NOMO-1 treated with dmso at 0.1 percent for 144 hours (cell line): Measurements from ENCODE around the gene PRKD1.

Experiments
- DNase-seq: peaks from one replicate; lab custom pipeline; 2025; ENCODE audit not compliant: unreplicated experiment; lab: John Stamatoyannopoulos, UW

Gene PRKD1

GRCh38 chr14:29927376-29928116, at the start of gene PRKD1:
Gene PRKD1 (minus strand): TSS chr14:29927847.
- DNase-seq, result no peak

GRCh38 chr14:29971101-29971500, 43.5 kb upstream of the PRKD1 start:
- no peak for DNase-seq

GRCh38 chr14:29955087-29955486, 27.4 kb upstream of the PRKD1 start:
- DNase-seq, result no peak

- DNase-seq, result no peak
Observed at GRCh38 chr14:29953501-29953900, 25.9 kb upstream of the PRKD1 start.

- DNase-seq, result no peak
Observed at GRCh38 chr14:29944091-29944490, 16.4 kb upstream of the PRKD1 start.

GRCh38 chr14:29941401-29941800, 13.8 kb upstream of the PRKD1 start:
- DNase-seq, result no peak

- no peak for DNase-seq
Observed at GRCh38 chr14:29940482-29940881, 12.8 kb upstream of the PRKD1 start.

GRCh38 chr14:29937116-29937515, 9.5 kb upstream of the PRKD1 start:
- no peak for DNase-seq

GRCh38 chr14:29930283-29930682, 2.6 kb upstream of the PRKD1 start:
- DNase-seq, result no peak

GRCh38 chr14:29928117-29928640, 532 bp upstream of the PRKD1 start:
- no peak for DNase-seq

GRCh38 chr14:29926701-29927375, 809 bp downstream of the PRKD1 start:
- no peak for DNase-seq

GRCh38 chr14:29926228-29926627, 1.4 kb downstream of the PRKD1 start:
- no peak for DNase-seq

GRCh38 chr14:29925736-29926135, 1.9 kb downstream of the PRKD1 start:
- no peak for DNase-seq

- no peak for DNase-seq
Observed at GRCh38 chr14:29925101-29925722, 2.4 kb downstream of the PRKD1 start.

- no peak for DNase-seq
Observed at GRCh38 chr14:29919845-29920244, 7.8 kb downstream of the PRKD1 start.

GRCh38 chr14:29918981-29919380, 8.7 kb downstream of the PRKD1 start:
- DNase-seq, result no peak

GRCh38 chr14:29913566-29913965, 14.1 kb downstream of the PRKD1 start:
- DNase-seq, result no peak

- no peak for DNase-seq
Observed at GRCh38 chr14:29911810-29912209, 15.8 kb downstream of the PRKD1 start.

- DNase-seq, result no peak
Observed at GRCh38 chr14:29908652-29909577, 18.7 kb downstream of the PRKD1 start.

GRCh38 chr14:29906256-29906870, 21.3 kb downstream of the PRKD1 start:
- no peak for DNase-seq
